Right ventricle myocardium inferior (tissue), 1 donor: ENCODE measurements around the gene SDC4. TPM values are rescaled to one million over a fixed set of nuclear protein-coding genes. Genes with fewer than 3 reads are reported as not detected.
"Not testable (repeated sequence)": the region's sequence is repeated elsewhere in the genome, so short reads cannot be mapped to it uniquely, and the experiment has no call there.

Experiments used
- ATAC-seq: fragments of 200-7000 bp; cut with Tn5 transposase; one replicate; pipeline ENCODE4 v1.9.1; 2020; ENCODE audit warnings: mild to moderate bottlenecking, moderate library complexity
- DNase-seq: peaks from one replicate; pipeline ENCODE4 v3.0.0; 2021; ENCODE audit errors: missing footprints
- intact Hi-C: fragments of 100-400 bp; cut with DNase I; formaldehyde crosslinking; loops from one replicate; pipeline ENCODE4 v1.11.0; 2022
- total RNA-seq: library from RNA; stranded (reverse); fragmentation: NEBNext Ultra II Directional; extraction: Animal tissue kit (Norgen Biotek cat#: 25700); gene quantifications from one replicate; pipeline ENCODE4 v1.2.1, GENCODE V29; 2021
- donor health status: DM: no; HTN: yes; CAD: no; lungs with severe emphysema.

SDC4 gene
- total RNA-seq, 1 donor from 2014 or later, result 82.1 TPM

DNA sequence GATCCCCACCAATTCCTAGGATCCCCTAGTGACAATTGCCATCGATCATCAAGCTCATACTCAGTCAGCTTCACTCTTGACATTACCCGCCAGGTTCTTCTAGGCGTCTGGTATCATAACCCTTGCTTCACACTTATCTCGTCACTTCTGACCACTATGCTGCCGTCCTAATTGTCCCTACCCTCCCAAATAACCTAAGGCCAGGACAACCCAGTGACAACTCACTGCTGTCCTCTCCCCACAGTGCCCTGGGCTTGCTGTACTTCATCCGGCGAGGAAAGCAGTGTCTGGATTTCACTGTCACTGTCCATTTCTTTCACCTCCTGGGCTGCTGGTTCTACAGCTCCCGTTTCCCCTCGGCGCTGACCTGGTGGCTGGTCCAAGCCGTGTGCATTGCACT, 18.4 kb upstream of the SDC4 start:
- intact Hi-C loops, result no loop called here
- DNase-seq, result no peak
- ATAC-seq, result no peak

DNA sequence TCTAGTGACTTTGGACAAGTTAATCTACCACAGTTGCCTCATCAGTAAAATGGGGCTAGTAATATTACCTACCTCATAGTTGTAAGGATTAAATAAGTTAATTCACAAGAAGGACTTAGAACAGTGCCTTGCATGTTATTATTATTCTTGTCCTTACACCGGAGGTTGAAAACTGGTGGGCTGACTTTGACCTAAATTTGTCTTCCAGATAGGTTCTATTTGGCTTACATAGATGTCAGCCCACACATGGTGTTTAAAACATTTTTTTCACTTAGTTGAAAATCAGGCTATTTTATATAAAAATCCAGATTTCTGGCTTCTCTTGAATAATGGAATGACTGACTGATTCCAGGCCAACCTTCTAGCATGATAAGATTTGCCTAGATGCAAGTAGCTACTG, 18.0 kb upstream of the SDC4 start:
- ATAC-seq (no peak), DNase-seq (no peak)
- intact Hi-C loops, result no loop called here

DNA sequence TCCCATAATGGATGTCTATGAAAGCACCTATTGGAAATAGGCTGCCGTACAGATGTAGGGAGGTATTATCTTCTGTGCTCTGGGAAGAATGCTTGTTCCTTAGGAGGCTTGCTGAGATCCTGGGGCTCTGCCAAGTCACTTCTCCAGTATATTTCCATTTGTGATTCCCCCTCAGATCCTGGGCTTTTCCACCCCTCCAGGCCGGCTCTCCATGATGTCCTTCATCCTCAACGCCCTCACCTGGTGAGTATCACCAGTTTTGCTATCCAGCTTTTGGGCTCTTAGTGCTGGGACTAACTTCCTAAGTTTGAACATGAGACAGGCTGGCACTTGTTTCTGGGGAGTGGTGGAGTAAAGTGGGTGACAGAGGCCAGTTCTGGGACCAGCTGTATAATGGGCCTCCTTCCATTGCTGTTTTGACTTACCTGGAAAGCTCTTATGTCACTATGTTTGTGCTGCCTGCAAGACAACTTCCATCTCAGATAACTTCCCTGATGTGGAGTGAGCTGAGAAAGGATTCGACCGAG, 17.3 kb upstream of the SDC4 start:
- ATAC-seq (no peak), DNase-seq (no peak)
- intact Hi-C loops, result no loop called here

DNA sequence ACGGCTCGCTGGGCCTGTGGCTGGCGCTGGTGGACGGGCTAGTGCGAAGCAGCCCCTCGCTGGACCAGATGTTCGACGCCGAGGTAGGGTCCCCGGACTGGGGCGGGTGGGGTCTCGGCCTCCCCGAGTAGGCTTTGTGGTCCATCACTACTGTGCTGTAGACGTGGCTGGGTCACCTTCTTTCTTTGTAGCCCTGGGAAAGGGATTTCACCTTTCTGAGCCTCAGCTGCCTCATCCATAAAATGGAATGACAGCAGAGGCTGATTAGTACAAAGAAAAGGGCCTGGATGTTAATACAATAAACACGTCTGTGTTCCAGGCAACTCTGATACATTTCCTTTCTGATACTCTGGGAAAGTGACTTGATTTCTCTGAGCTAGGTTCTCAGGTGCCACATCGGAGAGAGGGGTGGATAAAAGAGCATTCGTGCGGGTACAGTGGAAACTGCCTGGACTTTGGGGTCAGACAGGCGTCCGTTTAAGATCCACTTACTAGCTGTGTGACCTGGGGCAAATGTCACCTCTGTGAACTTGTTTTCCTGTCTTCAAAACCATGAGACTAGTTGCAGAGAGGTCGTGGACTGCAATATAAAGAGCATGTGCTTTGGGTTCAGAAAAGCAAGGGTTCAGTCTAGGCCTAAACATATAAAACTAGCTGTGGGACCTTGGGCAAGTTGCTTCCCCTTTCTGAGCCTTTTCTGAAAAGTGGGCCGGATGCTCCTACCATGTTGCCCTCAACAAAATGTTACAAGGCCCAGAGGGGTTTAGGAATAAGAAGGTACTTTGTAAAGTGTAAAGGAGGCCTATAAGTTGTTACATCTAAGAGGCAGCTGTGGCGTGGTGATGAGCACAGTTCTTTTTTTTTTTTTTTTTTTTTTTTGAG, 15.6 kb upstream of the SDC4 start:
- no peak for DNase-seq
- intact Hi-C loops, result loop anchor here (1.0 to 2.0 kb wide), 4 partner anchors 9 to 73 kb away; no protein-coding TSS in a partner anchor
- ATAC-seq, result no peak

DNA sequence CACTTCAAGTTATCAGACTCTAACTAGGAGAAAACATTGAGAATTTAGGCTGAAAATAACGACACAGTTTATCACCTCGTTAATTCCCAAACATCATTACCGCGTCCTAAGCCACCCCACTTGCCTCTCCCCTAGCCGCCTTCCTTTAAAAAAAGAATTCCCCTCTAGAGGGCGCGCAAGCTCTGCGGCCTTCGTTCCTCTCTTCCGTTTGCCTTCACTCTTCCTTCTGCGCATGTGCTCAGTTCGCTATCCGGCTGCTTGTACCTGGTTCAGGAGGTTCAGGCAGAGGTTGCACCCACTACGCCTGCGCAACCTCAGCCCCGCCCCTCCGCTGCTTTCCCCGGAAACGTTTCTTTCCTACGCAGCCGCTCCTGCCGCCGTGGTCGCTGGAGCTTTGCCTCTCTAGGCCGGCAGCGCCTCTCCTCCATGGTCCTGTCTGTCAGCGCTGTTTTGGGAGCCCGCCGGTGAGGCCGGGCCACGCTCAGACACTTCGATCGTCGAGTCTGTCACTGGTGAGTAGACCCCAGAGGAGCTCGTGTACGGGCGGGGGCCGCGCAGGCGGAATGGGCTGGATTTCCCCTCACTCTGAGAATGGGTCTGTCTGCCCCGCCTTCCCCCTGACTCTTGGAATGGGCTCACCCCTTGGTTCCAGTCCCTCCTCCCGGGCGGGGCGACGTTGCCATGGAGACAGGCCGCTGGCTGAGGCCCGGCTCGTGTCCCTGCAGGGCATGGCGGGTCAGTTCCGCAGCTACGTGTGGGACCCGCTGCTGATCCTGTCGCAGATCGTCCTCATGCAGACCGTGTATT, 14.8 kb upstream of the SDC4 start, which contains the start of gene SYS1:
TSS of gene SYS1 (plus strand) at position 353 of the 807 bp plus-strand sequence. CDS start at position 729, 376 bp downstream.
- DNase-seq (peak; percentile 99), ATAC-seq (peak; percentile 92)
- intact Hi-C loops, result loop anchor here (1.0 to 2.0 kb wide), 4 partner anchors 10 to 74 kb away; no protein-coding TSS in a partner anchor

DNA sequence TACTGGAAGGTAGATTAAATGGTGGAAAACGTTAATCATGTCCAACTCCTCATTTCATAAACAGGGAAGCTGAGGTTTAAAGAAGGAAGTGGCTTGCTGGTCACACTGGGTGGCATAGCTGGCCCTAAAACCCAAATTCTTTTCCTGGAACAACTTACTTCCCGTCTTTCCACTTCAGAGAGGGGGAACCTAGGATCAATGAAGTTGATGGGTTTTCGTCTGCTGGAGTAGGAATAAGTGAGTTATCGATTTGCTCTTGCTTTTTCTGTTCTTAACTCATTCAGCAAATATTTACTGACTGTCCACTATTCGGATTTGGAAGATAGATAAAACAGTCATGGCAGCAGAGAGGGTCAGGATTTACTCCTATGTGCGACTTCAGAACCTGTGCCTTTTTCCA, 13.6 kb upstream of the SDC4 start:
- no peak for ATAC-seq
- DNase-seq, result no peak
- intact Hi-C loops, result loop anchor here (2.0 kb wide), 3 partner anchors 41 to 75 kb away; no protein-coding TSS in a partner anchor

DNA sequence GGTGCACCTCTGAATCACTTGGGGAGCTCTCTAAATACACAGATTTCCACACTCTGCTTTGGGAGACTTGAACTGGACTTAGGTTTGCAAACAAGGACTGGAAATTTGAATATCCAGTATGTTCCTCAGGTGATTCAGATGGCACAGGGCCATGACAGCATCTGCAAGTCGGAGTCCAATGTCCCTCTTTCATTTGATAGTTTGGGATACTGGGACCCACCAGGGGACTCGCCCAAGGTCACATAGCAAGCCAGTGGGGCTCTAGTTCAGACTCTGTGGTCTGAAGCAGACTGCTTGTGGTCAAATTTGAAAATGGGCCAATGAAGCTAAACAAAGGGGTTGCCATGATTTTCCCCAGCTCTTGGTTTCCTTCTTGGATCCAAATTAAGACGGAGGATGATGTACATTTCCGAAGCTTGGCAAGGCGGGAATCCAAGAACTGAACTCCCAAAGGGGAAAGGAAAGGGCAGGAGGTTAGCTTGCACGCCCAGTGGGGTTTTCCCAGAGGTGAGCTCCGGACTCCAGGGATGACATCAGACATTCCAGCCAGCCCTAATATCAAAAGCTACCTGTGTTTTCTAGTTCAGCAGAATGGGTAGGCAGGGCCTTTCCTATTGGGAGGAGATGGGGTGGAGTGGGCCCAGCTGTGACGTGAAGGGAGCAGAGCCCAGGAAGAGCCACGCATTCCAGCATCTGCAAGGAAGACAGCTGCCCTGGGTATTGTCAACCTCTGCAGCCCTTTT, 11.4 kb upstream of the SDC4 start:
- DNase-seq (no peak), ATAC-seq (no peak)
- intact Hi-C loops, result no loop called here

DNA sequence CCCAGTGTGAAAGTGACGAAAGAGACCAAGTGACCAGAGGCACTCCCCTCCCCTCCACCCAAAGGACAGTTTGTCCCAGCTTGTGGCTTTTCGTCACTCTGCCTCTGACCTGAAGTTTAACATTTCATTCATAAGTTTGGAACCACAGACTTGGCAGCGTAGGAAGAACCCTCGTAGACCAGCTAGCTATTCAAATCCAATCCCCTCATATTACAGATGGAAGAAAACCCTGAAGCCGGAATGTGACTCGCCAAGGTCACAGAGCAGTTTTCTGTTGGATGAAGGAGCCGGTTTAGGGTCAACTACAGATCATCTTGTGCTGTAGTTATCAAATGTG, 10.8 kb upstream of the SDC4 start:
- DNase-seq, result no peak
- intact Hi-C loops, result no loop called here
- peak; percentile 43 for ATAC-seq

DNA sequence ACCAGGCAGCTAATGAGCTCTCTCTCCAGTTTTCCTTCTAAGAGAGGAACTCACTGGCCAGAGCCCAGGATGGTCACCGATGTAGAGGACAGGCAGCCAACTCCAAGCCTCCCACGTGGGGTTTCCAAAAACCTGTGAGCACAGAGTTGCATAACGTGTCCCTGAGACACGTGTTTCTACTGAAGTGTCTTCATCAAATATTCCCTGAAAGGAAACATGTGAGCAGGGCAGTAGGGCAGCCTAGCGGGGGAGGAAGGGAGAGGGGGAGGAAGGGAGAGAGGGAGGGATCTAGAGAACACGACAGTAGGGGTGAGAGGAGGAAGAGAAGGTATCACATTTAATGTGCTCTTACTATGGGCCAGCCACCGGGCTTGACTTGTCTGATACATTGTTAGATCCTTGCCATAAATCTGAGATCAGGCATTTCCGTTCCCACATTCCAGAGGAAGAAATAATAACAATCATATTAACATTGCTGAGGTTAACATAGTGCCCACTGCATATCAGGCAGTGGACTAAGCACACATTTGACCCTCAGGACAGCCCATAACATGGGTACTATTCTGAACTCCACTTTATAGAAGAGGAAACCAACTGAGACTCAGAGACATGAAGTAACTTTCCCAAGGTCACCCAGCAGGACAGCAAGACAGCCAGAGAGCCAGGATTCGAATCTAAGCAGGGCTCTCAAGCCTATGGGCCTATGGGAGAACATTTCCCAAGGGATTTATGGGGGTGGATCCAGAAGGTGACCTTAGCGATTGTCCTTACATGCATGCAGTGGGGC, 10.3 kb upstream of the SDC4 start:
- DNase-seq, result peak; percentile 79
- ATAC-seq, result peak; percentile 68
- intact Hi-C loops, result loop anchor here (1.0 kb wide), 1 partner anchor 18 kb away; no protein-coding TSS in a partner anchor

DNA sequence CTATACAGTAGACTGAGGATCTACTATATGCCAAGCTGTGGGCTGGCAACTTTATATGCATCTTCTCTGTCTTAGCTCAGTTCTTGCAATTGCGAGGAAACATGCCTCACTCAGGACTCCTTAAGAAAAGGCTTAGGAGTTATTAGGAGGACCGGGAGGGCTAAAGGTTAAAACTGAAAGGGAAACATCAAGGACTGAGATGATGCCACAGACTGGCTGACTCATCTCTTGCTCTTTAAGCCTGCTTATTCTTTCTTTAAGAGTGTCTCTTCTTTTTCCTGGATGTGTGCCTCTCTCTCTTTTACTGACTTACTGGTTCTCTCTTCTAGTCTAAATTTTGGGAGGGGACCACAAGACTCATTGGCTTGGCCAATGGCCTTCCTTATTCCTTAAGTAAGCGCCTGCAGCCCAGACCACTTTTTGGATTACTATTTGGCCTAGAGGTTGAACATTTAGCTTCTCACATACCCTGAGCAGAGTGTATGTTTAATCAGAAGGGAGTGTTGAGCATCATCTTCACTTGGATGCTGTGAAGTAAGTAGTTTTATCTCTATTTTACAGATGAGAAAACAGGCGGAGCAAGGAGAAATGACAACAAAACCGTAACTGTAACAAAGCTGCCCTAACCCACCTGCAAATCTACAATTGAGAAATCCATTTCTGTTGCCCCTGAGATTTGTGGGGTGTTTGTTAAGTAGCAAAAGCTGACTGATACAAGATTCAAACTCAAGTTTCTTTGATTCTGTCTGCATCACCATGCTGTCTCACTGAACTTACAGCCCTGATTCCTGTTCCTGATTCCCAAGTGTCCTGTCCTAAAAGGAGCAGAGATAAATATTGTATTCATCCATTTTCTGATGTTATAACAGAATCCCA, 7.2 kb upstream of the SDC4 start:
- ATAC-seq (no peak), DNase-seq (no peak)
- intact Hi-C loops, result no loop called here

DNA sequence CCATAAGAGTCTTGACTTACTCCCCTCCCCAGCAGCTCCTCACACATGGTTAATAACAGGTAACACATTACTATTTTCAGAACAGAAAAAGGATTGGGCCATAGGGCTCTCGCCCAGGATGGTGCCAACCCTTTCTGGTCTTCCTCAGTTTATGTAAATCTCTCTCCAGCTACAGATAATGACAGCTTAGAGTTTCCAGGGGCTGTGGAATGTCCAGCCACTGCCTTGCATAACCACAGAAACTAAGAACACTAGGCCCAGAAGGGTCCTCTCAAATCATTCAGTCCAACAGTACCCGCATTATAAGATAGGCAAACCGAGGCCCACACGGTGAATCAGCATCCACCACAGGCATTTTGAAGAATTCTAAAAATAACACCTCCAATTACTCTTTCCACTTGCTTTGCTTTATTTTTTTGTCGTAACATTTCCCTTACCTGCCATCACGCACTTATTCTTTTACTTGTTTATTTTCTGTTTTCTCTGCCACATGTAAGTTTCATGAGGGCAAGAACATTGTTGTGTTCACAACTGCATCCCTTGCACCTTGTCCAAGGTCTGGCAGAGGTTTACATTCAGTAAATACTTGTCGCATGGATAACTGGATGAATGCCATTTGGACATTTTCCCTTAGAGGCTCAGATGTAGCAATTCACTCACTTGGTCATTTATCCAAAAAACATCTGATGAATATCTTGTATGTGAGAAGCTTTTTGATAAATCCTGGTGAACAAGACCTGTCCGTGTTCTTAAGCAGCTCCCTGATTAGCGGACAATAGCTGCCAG, 6.4 kb upstream of the SDC4 start:
- DNase-seq, result no peak
- ATAC-seq, result no peak
- intact Hi-C loops, result no loop called here

DNA sequence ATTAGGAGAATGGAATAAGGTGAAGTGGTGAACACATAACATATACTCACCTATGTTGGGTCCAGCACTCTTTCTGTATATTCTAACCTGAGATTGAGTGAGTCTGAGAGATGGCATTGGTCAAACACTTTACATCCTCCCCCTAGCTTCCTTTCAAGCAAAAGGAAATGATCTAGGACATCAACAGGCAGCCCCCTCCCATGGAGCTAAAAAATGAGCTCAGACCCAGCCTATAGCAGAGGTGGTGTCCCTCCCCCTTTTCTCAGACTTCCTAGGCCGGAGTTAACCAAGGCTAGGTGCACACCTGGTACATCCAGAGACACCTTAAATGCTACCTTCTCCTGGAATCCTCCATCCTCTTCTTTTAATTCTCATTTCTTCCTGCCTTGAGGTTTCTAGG, 5.5 kb upstream of the SDC4 start:
- ATAC-seq, result no peak
- intact Hi-C loops, result no loop called here
- no peak for DNase-seq

DNA sequence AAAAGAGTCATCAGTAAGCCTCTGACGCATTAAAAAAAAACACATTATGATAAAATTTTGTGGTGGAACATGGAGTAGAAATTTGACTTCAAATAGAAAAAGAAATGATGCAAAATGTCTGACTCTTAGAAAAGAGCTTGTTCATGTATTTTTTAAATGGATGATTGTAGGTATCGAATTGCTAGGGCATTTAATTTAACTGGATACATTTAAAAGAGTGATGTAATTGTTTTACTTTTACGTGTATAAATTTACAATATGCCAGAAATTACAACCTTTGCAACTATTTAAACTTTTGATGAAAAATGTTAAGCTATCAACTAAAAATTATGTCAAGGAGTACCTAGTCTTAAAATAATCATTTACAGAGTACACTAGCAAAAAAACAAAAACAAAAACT, 4.5 kb upstream of the SDC4 start:
- intact Hi-C loops, result no loop called here
- ATAC-seq (no peak), DNase-seq (no peak)

DNA sequence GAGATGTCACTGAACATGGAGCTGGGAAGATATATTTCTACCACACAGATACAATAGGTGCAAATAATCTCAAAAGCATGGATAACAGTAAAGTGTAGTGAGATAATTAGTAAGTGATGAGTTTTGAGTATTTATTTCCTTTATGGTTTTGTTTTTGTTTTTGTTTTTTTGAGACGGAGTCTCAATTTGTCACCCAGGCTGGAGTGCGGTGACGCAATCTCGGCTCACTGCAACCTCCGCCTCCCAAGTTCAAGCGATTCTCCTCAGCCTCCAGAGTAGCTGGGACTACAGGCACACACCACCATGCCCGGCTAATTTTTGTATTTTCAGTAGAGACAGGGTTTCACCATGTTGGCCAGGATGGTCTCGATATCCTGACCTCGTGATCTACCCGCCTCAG, 2.6 kb upstream of the SDC4 start:
- DNase-seq, intact Hi-C loops, ATAC-seq: not testable (repeated sequence)

DNA sequence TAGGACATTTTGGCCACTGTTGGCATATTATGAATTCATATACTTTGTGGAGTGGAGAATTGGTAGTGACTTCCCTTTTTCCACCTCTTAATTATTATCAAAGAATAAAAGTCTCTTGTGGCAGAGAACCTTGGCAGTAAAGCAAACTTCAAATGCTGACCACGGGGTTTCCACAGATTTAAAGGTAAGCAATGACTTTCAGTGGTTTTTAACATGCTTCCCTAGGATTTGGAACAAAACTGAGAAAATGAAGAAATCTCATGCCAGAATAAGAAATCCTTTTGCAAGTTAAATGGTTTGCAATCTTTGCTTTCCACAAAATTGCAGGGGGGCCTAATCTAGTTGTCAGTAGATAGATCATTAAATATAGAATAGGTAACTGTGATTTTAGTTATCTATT, 2.0 kb upstream of the SDC4 start:
- ATAC-seq (no peak), DNase-seq (no peak)
- intact Hi-C loops, result no loop called here

DNA sequence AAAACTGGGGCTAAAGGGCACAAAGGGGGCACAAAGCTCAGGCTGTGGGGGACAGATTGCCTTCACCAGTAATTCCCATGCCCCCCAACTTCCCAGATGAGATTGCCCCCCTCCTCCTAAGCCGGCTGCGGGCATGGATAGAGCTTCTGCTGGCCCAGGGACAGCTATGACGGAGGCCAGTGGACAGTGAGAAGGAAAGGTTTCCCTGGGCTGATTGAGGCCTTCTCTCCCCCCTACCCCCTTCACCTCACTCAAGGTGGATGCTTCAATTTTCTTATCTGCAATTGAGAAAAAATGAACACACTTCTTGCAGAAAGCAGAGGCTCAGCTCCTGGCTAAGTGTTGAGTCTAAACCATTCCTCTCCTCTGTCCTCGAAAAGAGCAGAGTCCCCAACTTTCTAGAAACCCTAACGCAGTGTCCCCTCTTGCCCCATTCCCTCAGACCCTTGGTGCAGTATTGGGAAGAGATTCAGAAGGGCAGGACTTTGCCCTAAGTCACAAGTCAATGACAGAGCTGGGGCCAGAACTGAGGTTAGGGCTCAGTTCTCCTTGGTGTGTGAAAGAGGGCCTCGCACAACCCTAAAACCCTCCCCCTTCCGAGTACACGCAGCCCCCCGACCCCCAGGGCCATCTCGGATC, 808 bp downstream of the SDC4 start:
- peak; percentile 6 for ATAC-seq
- intact Hi-C loops, result no loop called here
- DNase-seq, result no peak
